K562 (cell line): ENCODE data around the gene POR. TPM values are rescaled to one million over a fixed set of nuclear protein-coding genes. Genes with fewer than 3 reads are reported as not detected.

ENCODE experiments used
- ATAC-seq: fragments of 200-7000 bp; cut with Tn5 transposase; 3 replicates; pipeline ENCODE4 v1.9.1; 2020; ENCODE audit warnings: moderate library complexity
- BruUV-seq: library from RNA; stranded (reverse); fragments of 400-500 nt; replicated peaks from 2 replicates; lab custom pipeline; 2021; lab: Mats Ljungman, UMichigan
- CTCF ChIA-PET: fragments of 300-600 bp; formaldehyde crosslinking; extraction: SDS; loops from one replicate; lab custom pipeline; 2021; ENCODE audit warnings: low intra/inter-chr PET ratio; lab: Yijun Ruan, JAX
- POLR2A ChIA-PET: fragments of 300-600, 350-650 bp; sonication (Branson Sonifier 250); formaldehyde crosslinking; extraction: SDS; loops from one replicate; lab custom pipeline; 2021; ENCODE audit warnings: antibody characterized with exemption, inconsistent platforms; lab: Yijun Ruan, JAX
- DNase-seq, 4 experiments: peaks; one replicate each; pipeline versions ENCODE4 v3.0.0 to v3.0.0-alpha.2; 2011 to 2018; ENCODE audit warnings: low spot score in 3 of 4, mixed read lengths in 3 of 4; ENCODE audit errors: extremely low read depth in 1 of 4
- FAIRE-seq: peaks from 2 replicates; lab custom pipeline; 2011; peaks lifted over from hg19 to GRCh38; lab: Jason Lieb, UNC
- H2AFZ ChIP-seq: 2 replicates; pipeline ENCODE4 v1.6.0; 2011; ENCODE audit warnings: low read depth, low read length, control low read depth, inconsistent platforms
- H3K27ac ChIP-seq: fragments of 200-600 bp; 3 replicates; pipeline ENCODE4 v1.8.0; 2011; ENCODE audit warnings: low read depth, mild to moderate bottlenecking, control low read depth, inconsistent platforms, low read length, moderate library complexity, mixed read lengths; ENCODE audit errors: extremely low read depth
- H3K27me3 ChIP-seq, 2 experiments: fragments of 300-600 bp in 1 of 2; 2 replicates in 1 of 2; 3 replicates in 1 of 2; pipeline versions ENCODE4 v1.6.0 to v1.8.0; 2011; ENCODE audit warnings: inconsistent platforms in 2 of 2, low read length in 2 of 2, mild to moderate bottlenecking in 1 of 2, mixed read lengths in 1 of 2, moderate library complexity in 1 of 2; ENCODE audit not compliant: control insufficient read depth in 2 of 2, insufficient read depth in 2 of 2
- H3K36me3 ChIP-seq: fragments of 300-600 bp; 3 replicates; pipeline ENCODE4 v1.8.0; 2011; ENCODE audit warnings: mild to moderate bottlenecking, low read length, inconsistent platforms; ENCODE audit not compliant: control insufficient read depth, insufficient read depth
- H3K4me1 ChIP-seq, 2 experiments: fragments of 200-600 bp in 1 of 2; replicated peaks in 1 of 2; 2 replicates in 1 of 2; 3 replicates in 1 of 2; pipeline versions ENCODE4 v1.5.1 to v1.8.0; 2011; ENCODE audit warnings: inconsistent platforms in 2 of 2, low read length in 2 of 2, mild to moderate bottlenecking in 1 of 2, mixed read lengths in 1 of 2, moderate library complexity in 1 of 2; ENCODE audit not compliant: control insufficient read depth in 2 of 2, insufficient read depth in 2 of 2
- H3K4me2 ChIP-seq: 2 replicates; pipeline ENCODE4 v1.6.1; 2011; ENCODE audit warnings: low read length, control low read depth, inconsistent platforms, mixed read lengths; ENCODE audit not compliant: insufficient read depth
- H3K4me3 ChIP-seq: fragments of 200-600 bp; sonication (generic), shearing (Covaris generic); 2 replicates; pipeline ENCODE4 v1.5.1; 2016; ENCODE audit warnings: control low read depth, inconsistent platforms
- H3K79me2 ChIP-seq: fragments of 200-600 bp; 3 replicates; pipeline ENCODE4 v1.8.0; 2011; ENCODE audit warnings: low read length, inconsistent platforms; ENCODE audit not compliant: control insufficient read depth, insufficient read depth
- H3K9ac ChIP-seq, 2 experiments: 2 replicates each; pipeline versions ENCODE4 v1.6.0 to v1.6.1; 2011; ENCODE audit warnings: low read depth in 2 of 2, low read length in 2 of 2, control low read depth in 1 of 2, inconsistent platforms in 1 of 2, mild to moderate bottlenecking in 1 of 2, mixed read lengths in 1 of 2; ENCODE audit not compliant: insufficient read depth in 1 of 2
- H3K9me1 ChIP-seq: one replicate; pipeline ENCODE4 v1.6.0; 2011; ENCODE audit warnings: inconsistent platforms, mild to moderate bottlenecking, low read length, moderate library complexity; ENCODE audit not compliant: control insufficient read depth, insufficient read depth
- H3K9me3 ChIP-seq: replicated peaks from 2 replicates; pipeline ENCODE4 v1.5.1; 2011; ENCODE audit warnings: low read depth, low read length, inconsistent platforms; ENCODE audit not compliant: control insufficient read depth, insufficient read depth
- H4K20me1 ChIP-seq: replicated peaks from 2 replicates; pipeline ENCODE4 v1.6.1; 2011; ENCODE audit warnings: low read length, inconsistent platforms, mixed read lengths; ENCODE audit not compliant: control insufficient read depth, insufficient read depth
- HMGXB4 ChIP-seq: sonication (generic); formaldehyde crosslinking; IDR thresholded peaks from 2 replicates; pipeline ENCODE4 v1.8.1; 2023; ENCODE audit warnings: mild to moderate bottlenecking, missing genetic modification reagents
- ZNF121 ChIP-seq: sonication (generic); formaldehyde crosslinking; conservative IDR thresholded peaks from 2 replicates; pipeline ENCODE4 v1.8.0; 2022; ENCODE audit warnings: missing genetic modification reagents
- WGBS: fragments of 100-300 bp; shearing (Covaris generic); methylation state at CpG from one replicate; pipeline ENCODE4 v1.1.6; 2016; ENCODE audit warnings: low coverage, mixed read lengths; ENCODE audit not compliant: insufficient coverage; ENCODE audit errors: missing lambda C conversion rate; 5-methylcytosine and 5-hydroxymethylcytosine counted together
- in situ Hi-C: fragments of 300-500 bp; cut with MboI; formaldehyde crosslinking; loops from 4 replicates; pipeline ENCODE4 v1.15.0; 2018; ENCODE audit warnings: inconsistent platforms, mixed read lengths
- intact Hi-C: fragments of 100-400 bp; cut with micrococcal nuclease; formaldehyde crosslinking; loops from 2 replicates; pipeline ENCODE4 v1.14.2; 2022
- polyA plus RNA-seq, 8 experiments: library from polyadenylated mRNA; depleted of rRNA in 4 of 8; stranded (reverse) in 5 of 8; unstranded in 3 of 8; fragments of >200 nt; fragmentation: Nextera tagmentation in 2 of 8; fragmentation: Illumina TruSeq in 1 of 8; extraction: Ambion mirVana in 2 of 8; extraction: Trizol in 1 of 8; gene quantifications; 2 replicates each; pipeline versions ENCODE4 v1.2.1 to v1.2.3, GENCODE V29; 2011 to 2014; ENCODE audit warnings: inconsistent platforms in 1 of 8, missing spikeins in 1 of 8
- total RNA-seq, 7 experiments: library from RNA; depleted of rRNA in 6 of 7; stranded (reverse); fragments of >200 nt in 6 of 7; fragmentation: Illumina TruSeq in 2 of 7; extraction: Trizol in 2 of 7; gene quantifications; 2 replicates each; pipeline versions ENCODE4 v1.2.1 to v1.2.3, GENCODE V29; 2011 to 2021; ENCODE audit warnings: low replicate concordance in 1 of 7
- TF ChIP-seq, protein P1 (sequence below): fragments of 250-450 bp; sonication (Bioruptor Pico); IDR thresholded peaks from 2 replicates; pipeline ENCODE4 v1.5.1; 2021; ENCODE audit warnings: mild to moderate bottlenecking

POR gene
- total and polyA plus RNA-seq, 9 of the 15 experiments (the other 6 are each of a cell fraction or from before 2014, with no cell fraction given) = 4.7 to 142 (median 40.8) TPM

GRCh38 chr7:75925717-75926435 lies 10.9 kb downstream of the POR start:
- WGBS = 80% methylated on average over 10 of the region's 10 CpGs
- Histone ChIP-seq H3K4me3 (no peak overlapping the region), H3K9me1 (no peaks in the 10 kb centered on the region), H3K27ac (no peak overlapping the region), H2AFZ (no peak overlapping the region), H3K27me3 (no peaks in the 10 kb centered on the region), H3K36me3 (peaks cover 16% of the 10 kb centered on the region; the same call in 2 of the 3 replicates), H4K20me1 (peaks cover 7% of the 10 kb centered on the region), H3K4me1 (peaks cover 8 to 9% of the 10 kb centered on the region in 2 experiments; a peak in 4 of 5 replicates), H3K79me2 (peaks cover 71% of the 10 kb centered on the region), H3K9me3 (no peaks in the 10 kb centered on the region), H3K9ac (no peak overlapping the region), H3K4me2 (no peak overlapping the region)
- ATAC-seq = no peak
- TF ChIP-seq HMGXB4 (no peak), ZNF121 (CRISPR knock-in tag) (peak; percentile 42)
- TF ChIP-seq, protein P1, sequence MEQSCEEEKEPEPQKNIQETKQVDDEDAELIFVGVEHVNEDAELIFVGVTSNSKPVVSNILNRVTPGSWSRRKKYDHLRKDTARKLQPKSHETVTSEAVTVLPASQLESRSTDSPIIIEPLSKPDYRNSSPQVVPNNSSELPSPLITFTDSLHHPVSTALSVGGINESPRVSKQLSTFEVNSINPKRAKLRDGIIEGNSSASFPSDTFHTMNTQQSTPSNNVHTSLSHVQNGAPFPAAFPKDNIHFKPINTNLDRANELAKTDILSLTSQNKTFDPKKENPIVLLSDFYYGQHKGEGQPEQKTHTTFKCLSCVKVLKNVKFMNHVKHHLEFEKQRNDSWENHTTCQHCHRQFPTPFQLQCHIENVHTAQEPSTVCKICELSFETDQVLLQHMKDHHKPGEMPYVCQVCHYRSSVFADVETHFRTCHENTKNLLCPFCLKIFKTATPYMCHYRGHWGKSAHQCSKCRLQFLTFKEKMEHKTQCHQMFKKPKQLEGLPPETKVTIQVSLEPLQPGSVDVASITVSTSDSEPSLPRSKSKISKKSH (CRISPR knock-in tag) = no peak
- intact Hi-C loops (no loop called here), in situ Hi-C loops (no loop called here)
- POLR2A ChIA-PET = interaction anchor here (0.8 to 5.3 kb wide), 3 partner anchors 9 to 85 kb away, joined by 3 to 48 read pairs (median 3); no protein-coding TSS in a partner anchor
- FAIRE-seq = no peak
- no TSS peak for BruUV-seq
- CTCF ChIA-PET = no interaction called here
- DNase-seq = no peak
